Ishikawa (cell line): ENCODE measurements around the gene CNTNAP2.

Experiments
- CEBPB ChIP-seq: IDR thresholded peaks from 2 replicates; pipeline ENCODE4 v1.6.1; 2012
- CREB1 ChIP-seq: IDR thresholded peaks from 2 replicates; pipeline ENCODE4 v1.6.1; 2012; ENCODE audit warnings: low read depth
- EGR1 ChIP-seq: IDR thresholded peaks from 2 replicates; pipeline ENCODE4 v1.6.1; 2012
- EP300 ChIP-seq: IDR thresholded peaks from 2 replicates; pipeline ENCODE4 v1.6.1; 2012; ENCODE audit warnings: borderline replicate concordance
- FOXM1 ChIP-seq: IDR thresholded peaks from 2 replicates; pipeline ENCODE4 v1.6.1; 2012; ENCODE audit warnings: low read depth, borderline replicate concordance
- MAX ChIP-seq: IDR thresholded peaks from 2 replicates; pipeline ENCODE4 v1.6.1; 2012
- NFIC ChIP-seq: IDR thresholded peaks from 2 replicates; pipeline ENCODE4 v1.6.1; 2012
- RAD21 ChIP-seq: IDR thresholded peaks from 2 replicates; pipeline ENCODE4 v1.6.1; 2012; ENCODE audit warnings: low read depth
- REST ChIP-seq: IDR thresholded peaks from 2 replicates; pipeline ENCODE4 v1.6.1; 2012; ENCODE audit warnings: low read depth, mild to moderate bottlenecking
- TAF1 ChIP-seq: IDR thresholded peaks from 2 replicates; pipeline ENCODE4 v1.6.1; 2012; ENCODE audit warnings: low read depth, mild to moderate bottlenecking
- TCF12 ChIP-seq: IDR thresholded peaks from 2 replicates; pipeline ENCODE4 v1.6.1; 2012; ENCODE audit warnings: low read depth
- TEAD4 ChIP-seq: IDR thresholded peaks from 2 replicates; pipeline ENCODE4 v1.6.1; 2012
- USF1 ChIP-seq: IDR thresholded peaks from 2 replicates; pipeline ENCODE4 v1.6.1; 2012
- YY1 ChIP-seq: IDR thresholded peaks from 2 replicates; pipeline ENCODE4 v1.6.1; 2012; ENCODE audit warnings: low read depth
- ZBTB7A ChIP-seq: IDR thresholded peaks from 2 replicates; pipeline ENCODE4 v1.6.1; 2012; ENCODE audit warnings: low read depth

CNTNAP2 gene

GRCh38 chr7:146117576-146117975 is 975 bp downstream of the CNTNAP2 start:
- TF ChIP-seq MAX (no peak), REST (no peak), USF1 (no peak), CREB1 (no peak), RAD21 (no peak), EP300 (no peak), YY1 (no peak), TEAD4 (no peak), NFIC (no peak), TCF12 (no peak), CEBPB (no peak), ZBTB7A (no peak)

GRCh38 chr7:146119002-146119401 is 2.4 kb downstream of the CNTNAP2 start:
- no peak for TF ChIP-seq RAD21
- no peak for TF ChIP-seq CREB1
- no peak for TF ChIP-seq TEAD4
- no peak for TF ChIP-seq MAX
- no peak for TF ChIP-seq TAF1
- no peak for TF ChIP-seq CEBPB
- TF ChIP-seq REST, result no peak
- TF ChIP-seq EGR1, result no peak
- TF ChIP-seq USF1, result no peak
- TF ChIP-seq YY1, result no peak
- no peak for TF ChIP-seq TCF12
- no peak for TF ChIP-seq NFIC
- TF ChIP-seq FOXM1, result no peak
- no peak for TF ChIP-seq EP300
- no peak for TF ChIP-seq ZBTB7A

GRCh38 chr7:146123715-146124114 is 7.1 kb downstream of the CNTNAP2 start:
- no peak for TF ChIP-seq EGR1
- TF ChIP-seq CREB1, result no peak
- TF ChIP-seq CEBPB, result no peak
- TF ChIP-seq TAF1, result no peak
- TF ChIP-seq NFIC, result no peak

- TF ChIP-seq YY1, result no peak
- TF ChIP-seq CEBPB, result no peak
- TF ChIP-seq REST, result no peak
- TF ChIP-seq EGR1, result no peak
- TF ChIP-seq EP300, result no peak
- no peak for TF ChIP-seq ZBTB7A
- no peak for TF ChIP-seq FOXM1
Measured at GRCh38 chr7:146126767-146127509, 10.3 kb downstream of the CNTNAP2 start.

GRCh38 chr7:146129296-146129695 is 12.7 kb downstream of the CNTNAP2 start:
- TF ChIP-seq NFIC (no peak), TCF12 (no peak), TEAD4 (no peak), FOXM1 (no peak), TAF1 (no peak), EP300 (no peak), EGR1 (no peak), CEBPB (no peak), CREB1 (no peak), REST (no peak), YY1 (no peak), ZBTB7A (no peak), RAD21 (no peak), MAX (no peak), USF1 (no peak)
